ENCODE results near the gene TACC3.
"Not testable (repeated sequence)": the region's sequence is repeated elsewhere in the genome, so short reads cannot be mapped to it uniquely, and the experiment has no call there.

The TACC3 gene

GRCh38 chr4:1721003-1721665 is at the start of gene TACC3, which contains the start of gene TMEM129:
Gene TACC3 (plus strand): TSS chr4:1721521. CDS start chr4:1723422, 1,901 bp downstream.
Gene TMEM129 (minus strand): TSS chr4:1721323. CDS start chr4:1720837, 486 bp downstream.
- peak; percentile 98 for DNase-seq

GRCh38 chr4:1673671-1674070 is 47.6 kb upstream of the TACC3 start:
- no peak for DNase-seq

GRCh38 chr4:1674682-1675081 is 46.6 kb upstream of the TACC3 start:
- no peak for DNase-seq

- DNase-seq, result no peak
These were observed 46.1 kb upstream of the TACC3 start for GRCh38 chr4:1675136-1675801.

- DNase-seq, result no peak
These were observed 45.6 kb upstream of the TACC3 start for GRCh38 chr4:1675802-1676137.

GRCh38 chr4:1676605-1677525 is 44.5 kb upstream of the TACC3 start:
- DNase-seq, result no peak

- no peak for DNase-seq
These were observed 43.1 kb upstream of the TACC3 start for GRCh38 chr4:1678244-1678643.

- no peak for DNase-seq
These were observed 38.5 kb upstream of the TACC3 start for GRCh38 chr4:1682860-1683259.

GRCh38 chr4:1683261-1683735 is 38.0 kb upstream of the TACC3 start:
- no peak for DNase-seq

GRCh38 chr4:1683736-1684505 is 37.4 kb upstream of the TACC3 start, which contains the start of gene FAM53A:
Gene FAM53A (minus strand): TSS chr4:1684313. CDS start chr4:1668741, 15,572 bp downstream.
- DNase-seq, result peak; percentile 76

GRCh38 chr4:1684506-1685234 is 36.7 kb upstream of the TACC3 start:
- DNase-seq, result no peak

GRCh38 chr4:1685235-1686150 is 35.8 kb upstream of the TACC3 start:
- DNase-seq, result no peak

GRCh38 chr4:1686440-1687036 is 34.8 kb upstream of the TACC3 start:
- no peak for DNase-seq

- DNase-seq, result no peak
These were observed 30.6 kb upstream of the TACC3 start for GRCh38 chr4:1690698-1691097.

- no peak for DNase-seq
These were observed 29.5 kb upstream of the TACC3 start for GRCh38 chr4:1691737-1692373.

GRCh38 chr4:1693131-1693896 is 28.0 kb upstream of the TACC3 start:
- peak; percentile 65 for DNase-seq

GRCh38 chr4:1695913-1696312 is 25.4 kb upstream of the TACC3 start:
- no peak for DNase-seq

- DNase-seq, result not testable (repeated sequence)
These were observed 19.6 kb upstream of the TACC3 start for GRCh38 chr4:1701671-1702070.

GRCh38 chr4:1703867-1704266 is 17.5 kb upstream of the TACC3 start:
- DNase-seq, result no peak

Data from COR-L47 (cell line).